BJ (cell line): Measurements from ENCODE around the gene EPS8. TPM values are rescaled to one million over a fixed set of nuclear protein-coding genes. Genes with fewer than 3 reads are reported as not detected.

Experiments used
- CTCF ChIA-PET: fragments of 350-600 bp; formaldehyde crosslinking; extraction: SDS; loops from one replicate; lab custom pipeline; 2021; ENCODE audit warnings: antibody characterized with exemption, inconsistent platforms; lab: Yijun Ruan, JAX
- POLR2A ChIA-PET: fragments of 300-600 bp; sonication (Branson Sonifier 250); formaldehyde crosslinking; extraction: SDS; loops from one replicate; lab custom pipeline; 2021; ENCODE audit warnings: antibody characterized with exemption; lab: Charles Lee
- DNase-seq: peaks from one replicate; pipeline ENCODE4 v3.0.0-alpha.2; 2011; ENCODE audit warnings: low read depth
- H3K27me3 ChIP-seq: 2 replicates; pipeline ENCODE4 v1.6.0; 2011; ENCODE audit warnings: low read length; ENCODE audit not compliant: control insufficient read depth, insufficient read depth
- H3K36me3 ChIP-seq: 2 replicates; pipeline ENCODE4 v1.5.1; 2011; ENCODE audit warnings: low read length; ENCODE audit not compliant: control insufficient read depth, insufficient read depth
- H3K4me3 ChIP-seq: 2 replicates; pipeline ENCODE4 v1.5.1; 2011; ENCODE audit warnings: low read depth, mild to moderate bottlenecking, control low read depth, low read length
- polyA minus RNA-seq: library from RNA; depleted of rRNA, polyadenylated mRNA; stranded (reverse); fragments of >200 nt; gene quantifications from 2 replicates; pipeline ENCODE4 v1.2.3, GENCODE V29; 2011; rRNA and poly(A)+ RNA removed
- polyA plus RNA-seq: library from polyadenylated mRNA; depleted of rRNA; stranded (reverse); fragments of >200 nt; gene quantifications from 2 replicates; pipeline ENCODE4 v1.2.3, GENCODE V29; 2011; rRNA removed
- TF ChIP-seq, protein P1 (sequence below): IDR thresholded peaks from 2 replicates; pipeline ENCODE4 v1.5.1; 2011; ENCODE audit warnings: low read depth, mild to moderate bottlenecking, control low read depth, inconsistent platforms, low read length, moderate library complexity; ENCODE audit not compliant: insufficient read depth

The EPS8 gene
- polyA plus RNA-seq, result 93.3 and 118 TPM in 2 replicates
- 75.7 and 81.5 TPM in 2 replicates for polyA minus RNA-seq

DNA sequence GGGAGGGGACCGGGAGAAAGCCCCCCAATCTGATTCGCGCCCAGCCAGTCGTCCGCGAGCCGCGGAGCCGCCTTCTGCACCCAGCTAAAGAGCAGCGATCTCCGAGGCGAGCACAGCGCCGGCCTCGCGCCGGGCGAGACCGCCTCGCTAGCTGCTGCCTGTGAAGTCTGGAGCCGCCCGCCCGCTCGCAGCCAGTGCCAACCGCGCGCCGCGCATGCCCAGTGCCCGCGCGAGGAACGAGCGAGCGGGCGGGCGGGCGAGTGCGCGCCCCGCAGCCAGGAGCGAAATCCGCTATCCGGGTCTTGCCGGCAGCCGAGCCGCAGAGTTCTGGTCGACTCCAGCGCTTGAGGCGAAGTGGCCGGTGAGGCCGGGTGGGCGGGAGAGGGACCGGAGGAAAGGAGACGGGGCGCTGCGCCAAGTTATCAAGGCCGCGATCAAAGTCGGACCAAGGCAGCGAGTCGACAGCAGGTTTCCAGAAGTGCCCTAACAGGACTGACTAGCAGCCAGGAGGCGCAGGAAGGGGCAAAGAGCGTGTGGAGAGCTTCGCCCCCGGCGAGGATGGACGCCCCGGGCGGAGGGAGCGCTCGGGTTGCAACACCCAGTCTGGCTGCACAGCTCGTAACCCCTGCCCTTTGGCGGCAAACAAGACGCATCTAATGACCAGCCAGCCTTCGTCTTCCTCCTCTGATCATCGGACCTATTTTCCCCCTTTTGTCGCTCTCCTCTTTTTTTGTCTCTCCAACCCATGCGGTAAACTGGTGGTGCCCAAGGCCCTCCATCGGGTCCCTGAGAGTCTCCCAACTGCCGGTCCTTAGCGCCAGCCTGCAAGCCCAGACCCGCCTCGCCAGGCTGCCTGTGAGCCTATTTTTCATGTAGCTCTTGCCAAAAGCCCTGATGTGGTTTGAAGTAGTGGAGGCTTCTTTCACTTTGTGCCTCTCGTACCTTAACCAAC lies at the start of gene EPS8:
EPS8 (minus strand) TSS at position 169 of the 952 bp plus-strand sequence. CDS start 106,437 bp downstream, outside the sequence.
- DNase-seq, result no peak
- Histone ChIP-seq H3K36me3 (no peaks in the 10 kb centered on the region), H3K4me3 (peak within 1 kb of the TSS; percentile 96), H3K27me3 (no peaks in the 10 kb centered on the region)
- TF ChIP-seq, protein P1, sequence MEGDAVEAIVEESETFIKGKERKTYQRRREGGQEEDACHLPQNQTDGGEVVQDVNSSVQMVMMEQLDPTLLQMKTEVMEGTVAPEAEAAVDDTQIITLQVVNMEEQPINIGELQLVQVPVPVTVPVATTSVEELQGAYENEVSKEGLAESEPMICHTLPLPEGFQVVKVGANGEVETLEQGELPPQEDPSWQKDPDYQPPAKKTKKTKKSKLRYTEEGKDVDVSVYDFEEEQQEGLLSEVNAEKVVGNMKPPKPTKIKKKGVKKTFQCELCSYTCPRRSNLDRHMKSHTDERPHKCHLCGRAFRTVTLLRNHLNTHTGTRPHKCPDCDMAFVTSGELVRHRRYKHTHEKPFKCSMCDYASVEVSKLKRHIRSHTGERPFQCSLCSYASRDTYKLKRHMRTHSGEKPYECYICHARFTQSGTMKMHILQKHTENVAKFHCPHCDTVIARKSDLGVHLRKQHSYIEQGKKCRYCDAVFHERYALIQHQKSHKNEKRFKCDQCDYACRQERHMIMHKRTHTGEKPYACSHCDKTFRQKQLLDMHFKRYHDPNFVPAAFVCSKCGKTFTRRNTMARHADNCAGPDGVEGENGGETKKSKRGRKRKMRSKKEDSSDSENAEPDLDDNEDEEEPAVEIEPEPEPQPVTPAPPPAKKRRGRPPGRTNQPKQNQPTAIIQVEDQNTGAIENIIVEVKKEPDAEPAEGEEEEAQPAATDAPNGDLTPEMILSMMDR, result peak; percentile 18; the same call in 1 of the 2 replicates
- ChIA-PET POLR2A (interaction anchor here (0.5 to 1.8 kb wide), 5 partner anchors 9 to 41 kb away, joined by 3 to 11 read pairs (median 5); no protein-coding TSS in a partner anchor), CTCF (interaction anchor here (0.6 to 3.0 kb wide), 7 partner anchors 17 to 204 kb away, joined by 3 to 10 read pairs (median 3); no protein-coding TSS in a partner anchor)

DNA sequence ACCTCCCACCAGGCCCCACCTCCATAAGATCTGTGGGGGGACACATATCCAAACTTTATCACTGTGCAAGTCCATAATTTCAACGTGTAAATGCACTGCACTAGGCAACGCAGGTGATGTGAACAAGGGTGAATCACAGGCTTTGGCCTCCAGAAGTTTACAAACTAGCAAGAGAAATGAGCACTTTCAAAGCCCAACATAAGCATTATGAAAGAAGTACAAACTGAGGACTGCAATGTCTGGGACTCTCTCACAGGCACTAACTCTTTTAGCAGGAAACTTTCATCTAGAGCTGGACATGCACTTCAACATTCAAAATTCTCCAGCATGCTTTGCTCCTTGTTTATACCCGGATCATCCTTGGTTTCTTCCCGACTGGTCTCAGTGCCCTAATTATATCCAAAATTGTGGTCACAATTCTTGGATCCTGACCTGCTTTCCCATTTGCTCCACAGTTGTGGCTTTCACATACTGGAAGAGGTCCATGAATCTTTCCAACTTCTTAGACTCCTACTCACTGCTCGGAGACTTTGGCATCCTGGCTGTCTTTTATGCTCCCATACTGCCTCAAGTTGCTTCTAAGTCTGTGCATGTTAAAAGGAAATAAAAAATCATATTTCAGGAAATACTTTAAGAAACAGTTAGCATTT lies 48.1 kb upstream of the EPS8 start:
- TF ChIP-seq, protein P1, result no peak
- Histone ChIP-seq H3K4me3 (no peak overlapping the region), H3K36me3 (no peaks in the 10 kb centered on the region), H3K27me3 (no peaks in the 10 kb centered on the region)
- ChIA-PET POLR2A (no interaction called here), CTCF (interaction anchor here (1.2 to 2.0 kb wide), 3 partner anchors 10 to 247 kb away, joined by 3 to 7 read pairs (median 4); no protein-coding TSS in a partner anchor)
- peak; percentile 74 for DNase-seq

DNA sequence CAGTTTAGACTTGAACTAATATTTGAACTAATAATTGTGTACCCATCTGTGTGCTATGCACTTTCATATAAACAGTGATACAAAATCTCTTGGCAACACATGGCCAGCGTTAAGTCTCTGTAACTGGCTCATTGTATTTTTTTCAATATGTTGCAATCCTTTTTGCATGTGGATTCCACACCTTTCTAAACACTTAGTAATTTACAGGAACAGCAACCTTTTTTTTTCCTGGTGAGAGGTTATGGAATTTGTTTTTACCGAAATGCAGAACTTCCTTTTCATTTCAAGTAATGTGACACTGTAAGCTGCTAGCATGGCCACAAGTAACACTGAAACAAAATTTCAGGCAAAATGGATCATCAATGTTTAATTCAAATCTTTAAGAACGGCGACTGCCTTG lies 45.4 kb upstream of the EPS8 start:
- no peak for DNase-seq
- ChIA-PET CTCF (no interaction called here), POLR2A (no interaction called here)

DNA sequence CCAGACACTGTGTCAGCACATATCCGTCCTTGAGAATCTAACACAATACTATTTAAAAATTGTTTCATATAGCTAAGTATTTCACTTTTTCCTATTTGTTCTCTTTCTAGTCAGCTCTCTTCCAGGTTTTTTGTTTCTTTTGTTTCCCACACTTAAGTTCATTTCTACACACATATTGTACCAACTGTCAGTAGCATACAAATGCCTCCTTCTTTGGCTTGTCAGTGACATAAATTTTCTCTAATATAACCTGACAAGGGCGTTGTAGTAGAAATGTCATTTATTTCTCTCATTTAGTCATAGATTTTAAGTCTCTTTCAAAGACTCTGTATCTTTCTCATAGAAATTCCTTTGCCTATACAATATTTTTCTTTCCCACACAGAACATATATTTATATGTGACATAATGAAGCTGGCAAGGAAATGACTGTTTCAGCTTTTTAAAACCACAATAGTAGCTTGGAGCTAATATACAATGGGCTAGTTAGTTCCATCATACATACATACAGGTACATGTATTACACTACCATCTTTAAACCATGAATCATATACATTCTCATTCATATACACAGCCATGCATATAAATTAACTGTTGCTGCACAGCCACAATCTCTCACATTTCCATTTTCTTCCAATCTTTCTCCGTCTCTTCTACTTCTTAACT lies 42.3 kb upstream of the EPS8 start:
- TF ChIP-seq, protein P1, result no peak
- ChIA-PET CTCF (interaction anchor here (1.5 to 1.6 kb wide), 2 partner anchors 240 to 299 kb away, joined by 4 to 5 read pairs; no protein-coding TSS in a partner anchor), POLR2A (interaction anchor here (1.1 kb wide), 1 partner anchor 42 kb away, joined by 11 read pairs; the partner anchor contains the start of gene EPS8)
- Histone ChIP-seq H3K4me3 (no peak overlapping the region), H3K36me3 (no peaks in the 10 kb centered on the region), H3K27me3 (no peaks in the 10 kb centered on the region)
- no peak for DNase-seq

More for the DNA sequence above, 45.4 kb upstream of the EPS8 start:
- H3K36me3 ChIP-seq, result no peaks in the 10 kb centered on the region
- TF ChIP-seq, protein P1, result no peak
- H3K27me3 ChIP-seq, result no peaks in the 10 kb centered on the region
- H3K4me3 ChIP-seq, result no peak overlapping the region
